Dedifferentiated amniotic fluid mesenchymal stem cell (primary cell): ENCODE data around the gene TMA7.
"Not testable (repeated sequence)": the region's sequence is repeated elsewhere in the genome, so short reads cannot be mapped to it uniquely, and the experiment has no call there.

Source experiments
- DNase-seq: peaks from one replicate; pipeline ENCODE4 v3.0.0-alpha.2; 2016; ENCODE audit errors: extremely low spot score

Gene TMA7

GRCh38 chr3:48439820-48440589 is at the start of gene TMA7, which contains the start of gene CCDC51:
TSS of gene TMA7 (plus strand) at chr3:48440257. CDS start at chr3:48440297, 40 bp downstream.
TSS of gene CCDC51 (minus strand) at chr3:48440119. CDS start at chr3:48435128, 4,991 bp downstream.
- DNase-seq = peak; percentile 93

- DNase-seq = no peak
Observed at GRCh38 chr3:48394391-48394790, 45.7 kb upstream of the TMA7 start.

- no peak for DNase-seq
Observed at GRCh38 chr3:48395714-48396113, 44.3 kb upstream of the TMA7 start.

- no peak for DNase-seq
Observed at GRCh38 chr3:48397767-48398681, 42.0 kb upstream of the TMA7 start.

GRCh38 chr3:48398701-48399386 is 41.2 kb upstream of the TMA7 start:
- no peak for DNase-seq

GRCh38 chr3:48399387-48400172 is 40.5 kb upstream of the TMA7 start:
- no peak for DNase-seq

- peak; percentile 16 for DNase-seq
Observed at GRCh38 chr3:48400824-48401433, 39.1 kb upstream of the TMA7 start.

- not testable (repeated sequence) for DNase-seq
Observed at GRCh38 chr3:48401434-48401901, 38.6 kb upstream of the TMA7 start.

GRCh38 chr3:48402281-48402732 is 37.8 kb upstream of the TMA7 start:
- peak; percentile 73 for DNase-seq

- no peak for DNase-seq
Observed at GRCh38 chr3:48402907-48403306, 37.1 kb upstream of the TMA7 start.

- no peak for DNase-seq
Observed at GRCh38 chr3:48403533-48404439, 36.3 kb upstream of the TMA7 start.

GRCh38 chr3:48404440-48405342 is 35.4 kb upstream of the TMA7 start:
- no peak for DNase-seq

- no peak for DNase-seq
Observed at GRCh38 chr3:48405343-48405881, 34.6 kb upstream of the TMA7 start.

GRCh38 chr3:48405971-48406370 is 34.1 kb upstream of the TMA7 start:
- no peak for DNase-seq

- DNase-seq = no peak
Observed at GRCh38 chr3:48406443-48407431, 33.3 kb upstream of the TMA7 start.

GRCh38 chr3:48407542-48408099 is 32.4 kb upstream of the TMA7 start:
- no peak for DNase-seq
